ENCODE measurements around the gene SLC46A3. TPM values are rescaled to one million over a fixed set of nuclear protein-coding genes. Genes with fewer than 3 reads are reported as not detected.
"Not testable (repeated sequence)": the region's sequence is repeated elsewhere in the genome, so short reads cannot be mapped to it uniquely, and the experiment has no call there.

Gene SLC46A3, protein sequence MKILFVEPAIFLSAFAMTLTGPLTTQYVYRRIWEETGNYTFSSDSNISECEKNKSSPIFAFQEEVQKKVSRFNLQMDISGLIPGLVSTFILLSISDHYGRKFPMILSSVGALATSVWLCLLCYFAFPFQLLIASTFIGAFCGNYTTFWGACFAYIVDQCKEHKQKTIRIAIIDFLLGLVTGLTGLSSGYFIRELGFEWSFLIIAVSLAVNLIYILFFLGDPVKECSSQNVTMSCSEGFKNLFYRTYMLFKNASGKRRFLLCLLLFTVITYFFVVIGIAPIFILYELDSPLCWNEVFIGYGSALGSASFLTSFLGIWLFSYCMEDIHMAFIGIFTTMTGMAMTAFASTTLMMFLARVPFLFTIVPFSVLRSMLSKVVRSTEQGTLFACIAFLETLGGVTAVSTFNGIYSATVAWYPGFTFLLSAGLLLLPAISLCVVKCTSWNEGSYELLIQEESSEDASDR
- 16.2 TPM for total RNA-seq
- long read RNA-seq, transcript SLC46A3-201 (6 exons, 3,173 nt): major isoform, 60 of 65 reads
- long read RNA-seq, partial matches to known transcripts: 0 of 65 reads
- long read RNA-seq, other reads (novel, unspliced or antisense): 5 of 65 reads

GRCh38 chr13:28718543-28719226, at the start of gene SLC46A3:
Gene SLC46A3, minus strand, starts transcription at chr13:28718970. Its CDS starts 972 bp downstream, at chr13:28717998.
- ATAC-seq (ENCODE audit: poor library complexity) (peak; percentile 98), DNase-seq (peak; percentile 100)
- intact Hi-C loops (cut with DNase I): no loop called here

GRCh38 chr13:28763887-28764286, 45.1 kb upstream of the SLC46A3 start:
- no peak for DNase-seq
- ATAC-seq (ENCODE audit: poor library complexity): no peak
- intact Hi-C loops (cut with DNase I): no loop called here

DNA sequence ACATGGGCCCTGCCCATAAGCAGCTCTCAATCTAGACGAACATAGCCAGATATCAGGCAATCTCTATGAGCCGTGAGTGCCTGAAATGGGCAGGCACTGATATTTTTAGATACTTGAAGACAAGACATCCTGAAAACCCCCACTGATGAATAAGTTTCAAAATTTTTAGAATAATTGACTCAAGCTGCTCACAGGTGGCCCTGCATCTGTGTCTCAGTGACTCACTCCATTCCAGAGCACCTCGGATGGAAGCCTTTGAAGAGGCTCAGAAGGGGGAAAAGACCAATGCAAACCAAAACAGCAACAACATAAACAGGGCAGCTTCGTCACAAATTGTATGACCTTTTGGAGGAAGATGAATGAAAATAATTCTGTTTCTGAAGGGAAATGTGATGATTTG, 42.8 kb upstream of the SLC46A3 start:
- ATAC-seq (ENCODE audit: poor library complexity) (no peak), DNase-seq (no peak)
- intact Hi-C loops (cut with DNase I): no loop called here

DNA sequence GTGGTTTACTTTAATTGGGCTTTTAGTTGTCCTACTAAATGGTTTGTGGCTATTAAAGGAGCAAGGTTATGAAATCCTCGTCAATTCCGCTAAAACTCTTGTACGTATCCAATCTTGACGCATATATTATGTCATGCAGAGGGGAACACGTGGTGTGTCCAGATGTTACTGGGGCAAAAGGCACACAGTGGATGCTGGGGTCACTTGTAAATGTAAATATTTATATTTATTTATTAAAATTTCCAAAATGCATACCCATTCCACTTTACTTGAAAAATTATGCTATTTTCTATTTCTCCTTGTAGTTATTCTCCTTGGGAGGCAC, 36.7 kb upstream of the SLC46A3 start:
- ATAC-seq (ENCODE audit: poor library complexity) (no peak), DNase-seq (no peak)
- intact Hi-C loops (cut with DNase I): no loop called here

GRCh38 chr13:28754698-28755545, 36.2 kb upstream of the SLC46A3 start:
- DNase-seq: no peak

GRCh38 chr13:28753946-28754345, 35.2 kb upstream of the SLC46A3 start:
- intact Hi-C loops (cut with DNase I): no loop called here
- no peak for ATAC-seq (ENCODE audit: poor library complexity)

More at GRCh38 chr13:28754698-28755545, 36.2 kb upstream of the SLC46A3 start:
- ATAC-seq (ENCODE audit: poor library complexity): peak; percentile 50
- intact Hi-C loops (cut with DNase I): no loop called here

DNA sequence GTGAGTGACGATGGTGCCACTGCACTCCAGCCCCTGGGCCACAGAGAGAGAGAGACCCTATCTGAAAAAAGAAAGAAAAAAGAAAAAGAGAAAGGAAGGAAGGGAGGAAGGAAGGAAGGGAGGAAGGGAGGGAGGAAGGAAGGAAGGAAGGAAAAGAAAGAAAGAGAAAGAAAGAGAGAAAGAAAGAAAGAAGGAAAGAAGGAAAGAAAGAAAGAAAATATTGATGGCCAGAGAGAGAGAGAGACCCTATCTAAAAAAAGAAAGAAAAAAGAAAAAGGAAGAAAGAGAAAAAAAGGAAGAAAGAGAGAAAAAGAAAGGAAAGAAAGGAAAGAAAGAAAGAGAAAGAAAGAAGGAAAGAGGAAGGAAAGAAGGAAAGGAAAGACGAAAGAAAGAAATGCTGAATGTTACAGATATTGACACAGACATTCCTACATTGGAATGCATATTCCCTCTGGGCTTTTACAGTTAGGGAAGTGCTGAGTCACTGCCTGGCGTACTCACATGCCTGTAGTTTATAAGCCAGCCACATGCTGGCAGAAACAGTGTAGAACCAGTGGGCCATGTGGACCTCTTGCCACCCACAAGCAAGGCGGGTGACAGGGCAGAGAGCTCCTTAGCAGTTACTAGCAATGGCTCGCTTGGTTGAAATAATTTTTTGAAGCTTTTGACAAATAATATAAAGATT, 34.6 kb upstream of the SLC46A3 start:
- intact Hi-C loops (cut with DNase I): no loop called here
- DNase-seq (peak; percentile 56), ATAC-seq (ENCODE audit: poor library complexity) (peak; percentile 80)

More at GRCh38 chr13:28753946-28754345, 35.2 kb upstream of the SLC46A3 start:
- no peak for DNase-seq

DNA sequence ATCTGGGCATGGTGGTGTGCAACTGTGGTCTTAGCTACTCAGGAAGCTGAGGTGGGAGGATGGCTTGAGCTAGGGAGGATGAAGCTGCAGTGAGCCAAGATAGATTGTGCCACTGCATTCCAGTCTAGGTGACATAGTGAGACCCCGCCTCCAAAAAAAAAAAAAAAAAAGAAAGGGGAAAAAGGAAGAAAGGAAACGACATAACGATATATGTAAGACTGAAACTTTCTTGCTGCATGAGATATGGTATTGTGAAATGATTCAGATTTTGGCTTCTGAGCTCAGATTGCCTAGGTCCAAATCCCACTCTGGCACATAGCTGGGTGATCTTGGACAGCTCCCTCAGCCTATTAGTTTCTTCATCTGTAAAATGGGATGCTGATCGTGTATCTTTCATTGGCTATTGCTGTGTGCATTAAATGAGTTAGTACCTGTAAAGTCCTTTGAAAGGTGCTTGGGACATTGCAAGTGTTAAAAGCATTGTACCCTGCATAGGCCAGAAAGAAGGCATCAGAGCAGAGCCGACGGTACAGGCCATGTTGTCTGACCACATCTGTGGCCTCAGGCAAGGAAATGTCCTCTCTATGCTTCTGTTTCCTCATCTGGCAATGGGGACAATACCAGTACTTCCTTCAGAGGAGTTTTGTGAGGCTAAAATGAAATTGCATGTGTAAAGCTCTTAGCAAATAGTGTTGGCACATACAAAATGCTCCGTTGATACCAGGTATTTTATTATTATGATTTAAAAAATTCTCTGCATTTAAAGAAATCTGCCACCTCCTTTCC, 32.6 kb upstream of the SLC46A3 start:
- no peak for ATAC-seq (ENCODE audit: poor library complexity)
- intact Hi-C loops (cut with DNase I): no loop called here
- DNase-seq: no peak

- DNase-seq (no peak), ATAC-seq (ENCODE audit: poor library complexity) (peak; percentile 64)
- intact Hi-C loops (cut with DNase I): no loop called here
These were observed 31.6 kb upstream of the SLC46A3 start for GRCh38 chr13:28750187-28751045.

- intact Hi-C loops (cut with DNase I): no loop called here
- DNase-seq: no peak
- no peak for ATAC-seq (ENCODE audit: poor library complexity)
These were observed 29.1 kb upstream of the SLC46A3 start for GRCh38 chr13:28747851-28748250.

- ATAC-seq (ENCODE audit: poor library complexity) (no peak), DNase-seq (no peak)
- intact Hi-C loops (cut with DNase I): no loop called here
These were observed 27.5 kb upstream of the SLC46A3 start for GRCh38 chr13:28746287-28746612.

DNA sequence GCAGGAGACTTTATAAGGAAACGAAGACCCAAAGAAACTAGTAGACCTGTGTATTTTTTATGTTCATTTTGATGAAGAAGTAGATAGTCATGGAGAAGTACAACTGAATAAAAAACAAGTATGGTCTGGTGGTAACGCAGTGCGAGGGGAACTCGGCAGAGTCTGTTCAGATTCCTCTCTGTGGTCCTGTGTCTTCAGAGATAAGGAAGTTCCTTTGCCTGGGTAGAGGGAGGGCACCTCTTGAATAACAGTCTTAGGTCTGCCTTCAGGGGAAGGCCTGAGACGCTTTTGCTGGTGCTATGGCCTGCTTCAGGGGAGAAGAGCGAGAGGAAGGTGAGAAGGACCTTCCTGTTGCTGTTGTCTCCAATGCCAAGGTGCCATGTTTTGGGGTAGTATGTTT, 25.9 kb upstream of the SLC46A3 start:
- DNase-seq (no peak), ATAC-seq (ENCODE audit: poor library complexity) (no peak)
- intact Hi-C loops (cut with DNase I): no loop called here

DNA sequence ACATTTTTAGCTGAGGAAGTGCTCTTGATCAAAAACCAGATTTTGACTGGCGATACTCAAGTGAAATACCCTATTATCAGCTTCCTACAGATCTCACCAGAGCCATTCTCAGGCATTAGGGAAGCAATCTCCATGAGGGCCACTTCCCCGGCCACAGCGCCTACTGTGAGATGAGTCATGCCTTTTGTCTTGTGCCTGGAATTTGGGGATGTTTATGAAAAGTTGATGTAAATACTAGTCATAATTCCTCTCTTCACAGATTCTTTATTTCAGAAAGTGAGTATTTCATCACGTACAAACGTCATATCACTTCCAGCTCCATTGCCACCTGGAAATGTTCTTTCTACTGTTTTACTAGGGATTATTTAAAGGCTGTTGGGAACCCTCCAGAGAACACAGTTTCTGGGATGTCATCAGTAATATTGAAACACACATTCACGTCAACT, 25.3 kb upstream of the SLC46A3 start:
- DNase-seq: no peak
- ATAC-seq (ENCODE audit: poor library complexity): no peak
- intact Hi-C loops (cut with DNase I): no loop called here

DNA sequence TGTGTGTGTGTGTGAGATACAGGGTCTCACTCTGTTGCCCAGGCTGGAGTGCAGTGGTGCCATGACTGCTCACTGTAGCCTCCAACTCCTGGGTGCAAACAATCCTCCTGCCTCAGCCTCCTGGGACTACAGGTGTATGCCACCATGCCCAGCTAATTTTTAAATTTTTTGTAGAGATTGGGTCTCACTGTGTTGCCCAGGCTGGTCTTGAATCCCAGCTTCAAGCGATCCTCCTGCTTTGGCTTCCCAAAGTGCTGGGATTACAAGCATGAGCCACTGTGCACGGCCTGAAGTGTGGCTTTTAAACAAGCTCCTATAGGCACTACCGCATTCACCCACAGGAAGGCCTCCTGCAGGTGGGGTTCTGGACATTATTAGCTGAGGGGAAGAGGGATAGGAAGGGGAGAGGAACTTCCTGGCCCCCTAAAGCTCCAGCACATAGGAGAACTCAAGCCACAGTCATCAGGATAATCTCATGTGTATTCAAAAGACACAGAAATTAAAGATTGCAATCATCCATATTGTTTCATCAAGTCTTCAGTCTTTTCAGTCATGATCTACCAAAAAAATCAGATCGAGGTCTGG, 24.8 kb upstream of the SLC46A3 start:
- DNase-seq: no peak
- intact Hi-C loops (cut with DNase I): no loop called here
- ATAC-seq (ENCODE audit: poor library complexity): no peak

DNA sequence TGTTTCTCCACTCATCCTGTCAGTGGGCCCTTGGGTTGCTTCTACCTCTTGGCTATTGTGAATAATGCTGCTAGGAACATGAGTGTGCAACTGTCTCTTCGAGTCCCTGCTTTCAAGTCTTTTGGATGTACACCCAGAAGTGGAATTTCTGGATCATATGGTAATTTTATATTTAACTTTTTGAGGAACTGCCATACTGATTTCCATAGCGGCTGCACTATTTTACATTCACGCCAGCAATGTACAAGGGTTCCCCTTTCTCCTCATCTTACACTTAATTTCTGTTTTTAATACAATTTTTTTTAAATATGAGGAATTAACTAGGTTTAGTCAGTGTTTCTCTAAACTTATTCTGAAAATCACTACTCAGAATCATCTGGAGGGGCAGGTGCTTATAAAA, 24.2 kb upstream of the SLC46A3 start:
- ATAC-seq (ENCODE audit: poor library complexity): no peak
- DNase-seq: no peak
- intact Hi-C loops (cut with DNase I): no loop called here

DNA sequence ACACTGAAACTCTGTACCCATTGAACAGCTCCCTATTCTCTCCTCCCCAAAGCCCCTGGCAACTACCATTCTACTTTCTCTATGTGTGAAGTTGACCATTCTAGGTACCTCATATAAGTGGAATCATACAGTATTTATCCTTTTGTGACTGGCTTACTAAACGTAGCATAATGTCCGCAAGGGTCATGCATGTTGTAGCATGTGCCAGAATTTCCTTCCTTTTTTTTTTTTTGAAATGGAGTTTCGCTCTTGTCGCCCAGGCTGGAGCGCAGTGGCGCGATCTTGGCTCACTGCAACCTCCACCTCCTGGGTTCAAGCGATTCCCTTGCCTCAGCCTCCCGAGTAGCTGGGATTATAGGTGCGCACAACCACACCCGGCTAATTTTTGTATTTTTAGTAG, 23.7 kb upstream of the SLC46A3 start:
- DNase-seq; ATAC-seq (ENCODE audit: poor library complexity); intact Hi-C loops (cut with DNase I): not testable (repeated sequence)

DNA sequence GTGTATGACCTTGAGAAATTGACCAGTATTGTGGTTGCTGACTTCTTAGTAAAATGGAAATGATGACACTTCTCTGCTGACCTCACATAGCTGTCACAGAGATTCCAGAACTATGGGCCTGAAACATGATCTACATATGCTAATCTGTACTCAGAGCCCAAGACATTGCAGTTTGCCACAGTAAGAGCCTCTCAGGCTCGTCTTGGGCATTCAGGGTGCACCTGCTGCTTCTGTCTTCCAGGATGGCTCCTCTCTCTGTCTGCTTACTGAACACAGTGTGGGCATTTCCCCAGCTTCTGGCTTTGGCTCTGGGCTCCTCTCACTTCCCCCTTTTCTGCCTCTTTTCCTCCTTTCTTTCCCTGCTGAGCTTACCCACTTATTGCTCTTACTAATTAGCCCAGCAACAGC, 22.3 kb upstream of the SLC46A3 start:
- ATAC-seq (ENCODE audit: poor library complexity) (peak; percentile 36), DNase-seq (no peak)
- intact Hi-C loops (cut with DNase I): no loop called here

Measured in Right ventricle myocardium superior (tissue), 1 donor.